GM19099 (cell line): ENCODE data around the gene SUPT20H.

ENCODE experiments used
- POLR2A ChIP-seq: IDR thresholded peaks from 3 replicates; pipeline ENCODE4 v1.6.1; 2011; ENCODE audit warnings: low read depth; ENCODE audit not compliant: insufficient read length; ENCODE audit errors: extremely low read depth

The SUPT20H gene

DNA sequence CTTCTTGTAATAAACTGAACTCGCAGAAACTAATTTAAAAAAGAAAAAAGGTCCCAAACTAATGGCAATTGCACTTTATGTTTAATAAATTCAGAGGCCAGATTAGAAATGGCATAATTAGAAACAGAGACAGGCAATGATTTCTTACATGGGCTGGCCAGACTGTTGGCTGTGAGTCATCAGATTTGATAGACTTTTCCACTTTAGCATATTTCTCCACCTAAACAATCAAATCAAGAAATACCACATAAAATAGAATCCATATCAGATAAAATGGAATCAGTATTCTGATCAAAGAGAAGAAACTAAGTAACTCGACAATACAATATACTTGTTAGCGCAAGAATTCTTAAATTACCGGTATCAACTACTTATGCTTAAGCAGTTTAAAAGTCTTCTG, 29.9 kb downstream of the SUPT20H start:
- no peak for TF ChIP-seq POLR2A

DNA sequence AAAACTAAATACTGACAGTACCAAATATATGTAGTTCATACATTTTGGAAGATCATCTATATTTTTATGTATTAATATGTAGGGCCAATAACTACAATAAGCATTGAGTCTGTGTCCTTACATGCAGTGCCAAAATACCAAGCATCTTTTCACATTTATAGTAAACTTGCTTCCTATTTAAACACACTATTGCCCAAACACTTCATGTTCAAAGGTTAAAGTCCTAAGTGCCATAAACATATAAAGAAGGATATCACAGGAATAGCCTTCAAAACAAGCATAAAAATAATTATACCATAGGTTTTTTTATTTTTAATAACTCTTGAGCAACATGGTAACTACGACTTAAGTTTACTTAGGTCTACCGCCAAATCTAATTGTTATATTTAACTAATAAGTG, 31.8 kb downstream of the SUPT20H start:
- TF ChIP-seq POLR2A, result no peak

- no peak for TF ChIP-seq POLR2A
Measured at GRCh38 chr13:37026771-37027170, 32.7 kb downstream of the SUPT20H start.

DNA sequence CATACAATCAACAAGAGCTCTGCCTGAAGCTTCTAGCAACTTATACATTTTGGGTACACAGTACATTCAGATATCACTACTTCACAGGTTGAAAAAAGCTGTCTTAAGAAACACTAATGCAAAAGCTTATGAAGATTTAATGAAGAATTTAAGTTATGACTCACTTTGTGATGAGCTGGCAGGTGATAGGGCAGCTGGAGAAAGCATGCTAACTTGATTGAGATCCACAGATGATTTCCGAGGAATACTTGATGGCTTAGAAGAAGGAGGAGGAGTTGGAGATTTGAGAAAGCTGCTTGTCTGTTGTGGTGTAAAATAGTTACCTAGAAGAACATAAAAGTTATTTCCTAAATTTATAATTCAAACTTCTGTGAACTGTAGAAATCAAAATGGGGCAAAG, 35.6 kb downstream of the SUPT20H start:
- TF ChIP-seq POLR2A, result no peak

- no peak for TF ChIP-seq POLR2A
Measured at GRCh38 chr13:37014609-37015008, 44.9 kb downstream of the SUPT20H start.

GRCh38 chr13:37011788-37012187, 47.7 kb downstream of the SUPT20H start:
- no peak for TF ChIP-seq POLR2A

DNA sequence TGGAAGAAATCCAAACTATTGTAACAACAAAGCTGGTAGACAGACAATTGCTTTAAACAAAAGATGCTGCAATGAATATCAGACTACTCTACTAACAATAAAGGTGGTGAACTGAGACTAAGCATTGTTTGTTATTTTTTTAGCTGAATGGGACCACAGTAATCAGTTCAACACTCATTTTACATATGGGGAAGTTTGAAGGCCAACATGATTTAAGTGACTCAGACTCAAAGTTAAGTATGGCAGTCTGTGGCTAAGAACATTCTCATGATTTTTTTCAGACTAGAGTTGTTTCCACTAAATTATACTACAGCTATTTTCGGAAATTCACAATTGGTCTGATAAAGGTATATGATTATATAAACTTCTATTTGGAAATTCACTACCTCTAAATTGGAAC, 48.5 kb downstream of the SUPT20H start:
- TF ChIP-seq POLR2A, result no peak

GRCh38 chr13:37010424-37010823, 49.1 kb downstream of the SUPT20H start:
- no peak for TF ChIP-seq POLR2A

DNA sequence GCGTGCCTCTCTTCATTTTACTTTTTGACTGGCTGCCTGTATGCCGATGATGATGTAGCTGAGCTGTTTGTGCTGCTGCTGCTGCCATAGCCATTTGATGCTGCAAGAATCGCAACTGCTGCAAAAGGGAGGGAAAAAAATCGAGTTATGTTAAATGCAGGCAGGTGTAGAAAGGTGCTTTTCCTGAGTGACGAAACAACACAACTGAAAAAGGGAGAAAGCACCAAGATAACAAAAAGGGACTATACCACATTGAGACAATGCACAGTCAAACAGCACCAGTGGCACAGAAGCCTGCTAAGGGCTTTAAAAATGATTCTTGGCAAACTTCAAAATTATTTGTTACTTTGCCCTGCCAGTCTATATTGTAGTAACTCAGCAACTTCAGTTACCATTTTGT, 49.8 kb downstream of the SUPT20H start:
- TF ChIP-seq POLR2A, result no peak

GRCh38 chr13:37001921-37002250, 57.6 kb downstream of the SUPT20H start:
- no peak for TF ChIP-seq POLR2A

GRCh38 chr13:36999054-36999714, 60.3 kb downstream of the SUPT20H start, which contains the start of gene ALG5:
Gene ALG5, minus strand, starts transcription at chr13:36999340. Its CDS starts 40 bp downstream, at chr13:36999300.
- peak; percentile 98 for TF ChIP-seq POLR2A

GRCh38 chr13:36998624-36999041, 60.9 kb downstream of the SUPT20H start:
- no peak for TF ChIP-seq POLR2A

DNA sequence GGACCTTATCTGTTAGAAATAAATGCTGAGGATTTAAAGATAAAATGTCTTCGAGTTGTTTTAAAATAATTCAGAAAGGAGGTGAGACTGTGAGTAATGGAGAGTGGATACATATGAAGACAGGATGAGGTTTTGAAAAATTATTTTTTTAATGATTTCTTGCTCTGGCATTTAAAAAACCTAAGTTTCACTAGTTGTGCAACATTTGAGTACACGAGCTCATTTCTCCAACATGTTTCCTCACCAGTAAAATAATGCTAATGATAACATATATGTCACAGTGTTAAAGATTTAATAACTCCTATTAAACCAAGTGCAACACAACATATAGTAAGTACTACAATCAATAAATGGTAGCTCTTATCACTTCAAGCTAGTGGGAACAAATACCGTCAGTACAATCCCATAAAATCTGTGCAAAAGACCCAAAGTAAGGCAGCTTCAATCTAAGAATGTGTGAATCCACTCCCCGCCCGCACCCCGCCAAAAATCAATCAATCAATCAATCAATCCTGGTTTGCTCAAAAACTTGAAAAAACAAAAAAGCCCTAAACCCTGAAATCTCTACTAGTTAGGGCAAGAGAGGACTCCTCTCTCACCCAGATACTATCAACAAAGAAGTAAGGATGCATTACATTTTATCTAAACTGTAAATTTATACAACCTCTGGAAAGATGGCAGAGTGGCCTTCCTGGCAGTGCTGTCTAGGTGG, 61.6 kb downstream of the SUPT20H start:
- TF ChIP-seq POLR2A, result no peak

GRCh38 chr13:36992362-36992761, 67.1 kb downstream of the SUPT20H start:
- no peak for TF ChIP-seq POLR2A

DNA sequence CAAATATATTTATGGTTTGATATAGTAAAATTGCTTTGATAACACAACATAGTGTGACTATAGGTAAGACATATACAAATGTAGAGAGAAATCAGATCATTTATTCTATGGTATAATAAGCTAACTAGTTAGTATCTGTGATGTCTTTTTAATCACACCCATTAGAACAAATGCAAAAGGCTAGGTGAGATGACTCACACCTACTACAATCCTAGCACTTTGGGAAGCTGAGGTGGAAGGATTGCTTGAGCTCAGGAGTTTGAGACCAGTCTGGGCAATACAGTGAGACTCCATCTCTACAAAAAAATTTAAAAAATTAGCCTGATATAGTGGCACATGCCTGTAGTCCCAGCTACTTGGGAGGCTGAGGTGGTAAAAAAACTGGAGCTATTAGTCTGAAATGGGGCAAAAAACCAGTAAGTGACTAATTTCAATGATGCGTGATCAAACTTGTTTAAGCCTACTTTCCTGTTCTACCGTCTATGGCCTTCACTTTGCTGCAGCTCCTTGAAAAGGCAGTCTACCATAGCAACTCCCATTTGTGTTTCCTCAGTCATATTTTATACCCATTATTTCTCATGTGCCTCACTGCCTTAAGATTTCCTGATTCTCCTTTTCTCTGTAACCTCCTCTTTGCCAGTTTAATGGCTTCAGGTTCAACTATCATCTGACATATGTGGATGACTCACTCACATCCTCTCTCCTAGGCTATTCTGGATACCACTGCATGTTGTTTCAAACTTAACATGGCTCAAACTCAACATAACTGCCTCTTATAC, 72.8 kb downstream of the SUPT20H start:
- no peak for TF ChIP-seq POLR2A
